Measurements from ENCODE around the gene EYS.
"Not testable (repeated sequence)": the region's sequence is repeated elsewhere in the genome, so short reads cannot be mapped to it uniquely, and the experiment has no call there.

The EYS gene

GRCh38 chr6:64084185-64084663 lies 1622.8 kb downstream of the EYS start:
- DNase-seq = no peak

GRCh38 chr6:64083261-64083660 lies 1623.8 kb downstream of the EYS start:
- DNase-seq = no peak

- DNase-seq = no peak
Measured at GRCh38 chr6:64081453-64081852, 1625.6 kb downstream of the EYS start.

- no peak for DNase-seq
Measured at GRCh38 chr6:64074981-64075380, 1632.0 kb downstream of the EYS start.

GRCh38 chr6:64072686-64073085 lies 1634.3 kb downstream of the EYS start:
- DNase-seq = no peak

- no peak for DNase-seq
Measured at GRCh38 chr6:64064919-64065318, 1642.1 kb downstream of the EYS start.

GRCh38 chr6:64062960-64063683 lies 1643.9 kb downstream of the EYS start:
- DNase-seq = no peak

- no peak for DNase-seq
Measured at GRCh38 chr6:64054861-64055260, 1652.2 kb downstream of the EYS start.

- DNase-seq = no peak
Measured at GRCh38 chr6:64050590-64050989, 1656.4 kb downstream of the EYS start.

- no peak for DNase-seq
Measured at GRCh38 chr6:64049736-64050135, 1657.3 kb downstream of the EYS start.

GRCh38 chr6:64046746-64047208 lies 1660.2 kb downstream of the EYS start:
- DNase-seq = no peak

GRCh38 chr6:64041373-64041772 lies 1665.7 kb downstream of the EYS start:
- DNase-seq = no peak

GRCh38 chr6:64040113-64040512 lies 1666.9 kb downstream of the EYS start:
- no peak for DNase-seq

GRCh38 chr6:64037427-64037826 lies 1669.6 kb downstream of the EYS start:
- DNase-seq = no peak

- no peak for DNase-seq
Measured at GRCh38 chr6:64034910-64035655, 1671.9 kb downstream of the EYS start.

- no peak for DNase-seq
Measured at GRCh38 chr6:64034291-64034690, 1672.7 kb downstream of the EYS start.

- DNase-seq = not testable (repeated sequence)
Measured at GRCh38 chr6:64030950-64031618, 1675.9 kb downstream of the EYS start.

GRCh38 chr6:64023693-64024092 lies 1683.3 kb downstream of the EYS start:
- DNase-seq = no peak

GRCh38 chr6:64014595-64014994 lies 1692.4 kb downstream of the EYS start:
- no peak for DNase-seq

- DNase-seq = no peak
Measured at GRCh38 chr6:64013011-64013410, 1694.0 kb downstream of the EYS start.

- no peak for DNase-seq
Measured at GRCh38 chr6:64012351-64013001, 1694.5 kb downstream of the EYS start.

- no peak for DNase-seq
Measured at GRCh38 chr6:64010666-64011065, 1696.4 kb downstream of the EYS start.

GRCh38 chr6:64010010-64010409 lies 1697.0 kb downstream of the EYS start:
- DNase-seq = no peak

All from activated naive CD4-positive, alpha-beta T cell treated with anti-CD3 and anti-CD28 coated beads, Interleukin-2, amount 50 U/mL, for 16 hours (primary cell).